HEK293T (cell line): ENCODE measurements around the gene RNF19B.

Source experiments
- CTCF ChIA-PET: fragments of 350-600 bp; formaldehyde crosslinking; extraction: SDS; loops from one replicate; lab custom pipeline; 2021; ENCODE audit warnings: antibody characterized with exemption, inconsistent platforms; lab: Yijun Ruan, JAX
- POLR2A ChIA-PET: fragments of 350-600 bp; formaldehyde crosslinking; extraction: SDS; loops from one replicate; lab custom pipeline; 2020; ENCODE audit warnings: antibody characterized with exemption, inconsistent platforms; lab: Yijun Ruan, JAX
- DNase-seq: peaks from one replicate; pipeline ENCODE4 v3.0.0; 2012; ENCODE audit warnings: mixed read lengths; ENCODE audit errors: extremely low spot score
- ARNT ChIP-seq: fragments of 450-650 bp; IDR thresholded peaks from 2 replicates; pipeline ENCODE4 v1.6.1; 2017; ENCODE audit warnings: mild to moderate bottlenecking
- BHLHE40 ChIP-seq: fragments of 450-650 bp; IDR thresholded peaks from 2 replicates; pipeline ENCODE4 v1.6.1; 2016; ENCODE audit warnings: mild to moderate bottlenecking, moderate library complexity, borderline replicate concordance
- CTBP1 ChIP-seq: fragments of 450-650 bp; IDR thresholded peaks from 2 replicates; pipeline ENCODE4 v1.6.1; 2016; ENCODE audit warnings: borderline replicate concordance
- ELF4 ChIP-seq: fragments of 450-650 bp; IDR thresholded peaks from 2 replicates; pipeline ENCODE4 v1.6.1; 2017; ENCODE audit warnings: antibody characterized with exemption
- FOXA1 ChIP-seq: fragments of 450-650 bp; IDR thresholded peaks from 2 replicates; pipeline ENCODE4 v1.6.1; 2016; ENCODE audit warnings: mild to moderate bottlenecking
- FOXK2 ChIP-seq: fragments of 450-650 bp; IDR thresholded peaks from 2 replicates; pipeline ENCODE4 v1.6.1; 2016; ENCODE audit warnings: mild to moderate bottlenecking
- FOXM1 ChIP-seq: fragments of 450-650 bp; IDR thresholded peaks from 2 replicates; pipeline ENCODE4 v1.6.1; 2017; ENCODE audit warnings: mild to moderate bottlenecking, borderline replicate concordance
- HDGF ChIP-seq: fragments of 450-650 bp; IDR thresholded peaks from 2 replicates; pipeline ENCODE4 v1.6.1; 2017; ENCODE audit warnings: antibody characterized with exemption, borderline replicate concordance
- L3MBTL2 ChIP-seq: fragments of 450-650 bp; conservative IDR thresholded peaks from 2 replicates; pipeline ENCODE4 v1.6.1; 2016; ENCODE audit warnings: mild to moderate bottlenecking
- LEF1 ChIP-seq: fragments of 450-650 bp; IDR thresholded peaks from 2 replicates; pipeline ENCODE4 v1.6.1; 2017; ENCODE audit warnings: mild to moderate bottlenecking, borderline replicate concordance
- NFRKB ChIP-seq: fragments of 450-650 bp; IDR thresholded peaks from 2 replicates; pipeline ENCODE4 v1.6.1; 2016; ENCODE audit warnings: mild to moderate bottlenecking, moderate library complexity
- SP1 ChIP-seq: fragments of 450-650 bp; IDR thresholded peaks from 2 replicates; pipeline ENCODE4 v1.6.1; 2017
- SUZ12 ChIP-seq: fragments of 450-650 bp; IDR thresholded peaks from 2 replicates; pipeline ENCODE4 v1.6.1; 2016; ENCODE audit warnings: mild to moderate bottlenecking
- TARDBP ChIP-seq: fragments of 450-650 bp; IDR thresholded peaks from 2 replicates; pipeline ENCODE4 v1.6.1; 2016
- ZNF384 ChIP-seq: fragments of 450-650 bp; IDR thresholded peaks from 2 replicates; pipeline ENCODE4 v1.6.1; 2016
- TF ChIP-seq, protein P1 (sequence below): fragments of 450-650 bp; IDR thresholded peaks from 2 replicates; pipeline ENCODE4 v1.6.1; 2016

The RNF19B gene

DNA sequence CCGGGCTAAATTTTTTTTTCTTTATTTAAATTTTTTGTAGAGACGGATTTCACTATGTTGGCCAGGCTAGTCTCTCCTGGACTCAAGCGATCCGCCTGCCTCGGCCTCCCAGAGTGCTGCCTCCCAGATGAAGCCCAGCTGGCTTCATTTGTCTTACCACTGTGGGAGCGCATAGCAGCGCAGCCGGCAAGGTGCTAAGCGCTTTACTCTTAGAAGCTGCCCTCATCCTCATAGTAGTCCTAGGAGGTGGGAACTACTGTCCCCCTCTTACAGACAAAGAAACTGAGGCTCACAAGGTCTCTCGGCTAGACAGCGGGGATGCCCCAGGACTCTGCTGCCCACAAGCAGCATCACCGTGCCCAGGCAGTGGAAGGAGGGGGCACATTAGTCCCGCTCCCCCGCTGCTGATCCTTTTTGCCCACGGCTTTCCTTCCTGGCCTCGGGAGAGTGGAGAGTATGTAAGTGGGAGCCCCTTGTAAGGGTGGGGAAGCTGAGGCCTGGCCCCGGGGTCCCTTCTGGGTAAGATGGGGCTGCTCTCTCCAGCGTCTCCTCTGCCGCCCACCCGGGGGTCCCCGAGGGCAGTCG, 64.1 kb downstream of the RNF19B start:
- CTCF ChIA-PET, result no interaction called here
- no peak for TF ChIP-seq NFRKB
- TF ChIP-seq ZNF384, result no peak
- TF ChIP-seq FOXK2, result no peak
- no peak for TF ChIP-seq TARDBP
- TF ChIP-seq CTBP1, result no peak
- no peak for TF ChIP-seq BHLHE40
- TF ChIP-seq L3MBTL2, result no peak
- no peak for TF ChIP-seq SP1
- TF ChIP-seq FOXA1, result no peak
- TF ChIP-seq, protein P1, sequence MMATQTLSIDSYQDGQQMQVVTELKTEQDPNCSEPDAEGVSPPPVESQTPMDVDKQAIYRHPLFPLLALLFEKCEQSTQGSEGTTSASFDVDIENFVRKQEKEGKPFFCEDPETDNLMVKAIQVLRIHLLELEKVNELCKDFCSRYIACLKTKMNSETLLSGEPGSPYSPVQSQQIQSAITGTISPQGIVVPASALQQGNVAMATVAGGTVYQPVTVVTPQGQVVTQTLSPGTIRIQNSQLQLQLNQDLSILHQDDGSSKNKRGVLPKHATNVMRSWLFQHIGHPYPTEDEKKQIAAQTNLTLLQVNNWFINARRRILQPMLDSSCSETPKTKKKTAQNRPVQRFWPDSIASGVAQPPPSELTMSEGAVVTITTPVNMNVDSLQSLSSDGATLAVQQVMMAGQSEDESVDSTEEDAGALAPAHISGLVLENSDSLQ, result no peak
- TF ChIP-seq HDGF, result no peak
- no peak; the same call in 1 of the 2 replicates for TF ChIP-seq ARNT
- no peak for TF ChIP-seq SUZ12

GRCh38 chr1:32899586-32900296, 64.9 kb downstream of the RNF19B start:
- TF ChIP-seq ZNF384, result no peak
- TF ChIP-seq ARNT, result no peak
- TF ChIP-seq TARDBP, result no peak
- no peak for TF ChIP-seq SP1
- no peak for TF ChIP-seq CTBP1
- no peak for TF ChIP-seq FOXM1
- TF ChIP-seq L3MBTL2, result no peak
- no peak for TF ChIP-seq BHLHE40
- no peak for TF ChIP-seq LEF1
- POLR2A ChIA-PET, result interaction anchor here (1.0 kb wide), 1 partner anchor 25 kb away, joined by 3 read pairs; no protein-coding TSS in a partner anchor
- CTCF ChIA-PET, result no interaction called here
- DNase-seq, result no peak

More for the DNA sequence above, 64.1 kb downstream of the RNF19B start:
- POLR2A ChIA-PET, result interaction anchor here (1.0 kb wide), 1 partner anchor 25 kb away, joined by 3 read pairs; no protein-coding TSS in a partner anchor
- no peak for DNase-seq

- no peak for DNase-seq
- TF ChIP-seq ELF4 (no peak), FOXK2 (no peak)
- CTCF ChIA-PET, result no interaction called here
- POLR2A ChIA-PET, result no interaction called here
Observed at GRCh38 chr1:32898958-32899357, 65.7 kb downstream of the RNF19B start.

GRCh38 chr1:32898056-32898455, 66.6 kb downstream of the RNF19B start:
- ChIA-PET POLR2A (no interaction called here), CTCF (interaction anchor here (0.7 kb wide), 1 partner anchor 11 kb away, joined by 3 read pairs; no protein-coding TSS in a partner anchor)
- DNase-seq, result no peak
- TF ChIP-seq ELF4, result no peak
- TF ChIP-seq FOXM1, result no peak
- no peak for TF ChIP-seq LEF1
- no peak for TF ChIP-seq SP1
- TF ChIP-seq SUZ12, result no peak
- no peak for TF ChIP-seq FOXK2
- TF ChIP-seq ZNF384, result no peak
- TF ChIP-seq ARNT, result no peak
- no peak for TF ChIP-seq HDGF
- TF ChIP-seq BHLHE40, result no peak
- no peak for TF ChIP-seq FOXA1
- TF ChIP-seq NFRKB, result no peak
- no peak for TF ChIP-seq L3MBTL2
- TF ChIP-seq TARDBP, result no peak
- TF ChIP-seq, protein P1, result no peak
- TF ChIP-seq CTBP1, result no peak

DNA sequence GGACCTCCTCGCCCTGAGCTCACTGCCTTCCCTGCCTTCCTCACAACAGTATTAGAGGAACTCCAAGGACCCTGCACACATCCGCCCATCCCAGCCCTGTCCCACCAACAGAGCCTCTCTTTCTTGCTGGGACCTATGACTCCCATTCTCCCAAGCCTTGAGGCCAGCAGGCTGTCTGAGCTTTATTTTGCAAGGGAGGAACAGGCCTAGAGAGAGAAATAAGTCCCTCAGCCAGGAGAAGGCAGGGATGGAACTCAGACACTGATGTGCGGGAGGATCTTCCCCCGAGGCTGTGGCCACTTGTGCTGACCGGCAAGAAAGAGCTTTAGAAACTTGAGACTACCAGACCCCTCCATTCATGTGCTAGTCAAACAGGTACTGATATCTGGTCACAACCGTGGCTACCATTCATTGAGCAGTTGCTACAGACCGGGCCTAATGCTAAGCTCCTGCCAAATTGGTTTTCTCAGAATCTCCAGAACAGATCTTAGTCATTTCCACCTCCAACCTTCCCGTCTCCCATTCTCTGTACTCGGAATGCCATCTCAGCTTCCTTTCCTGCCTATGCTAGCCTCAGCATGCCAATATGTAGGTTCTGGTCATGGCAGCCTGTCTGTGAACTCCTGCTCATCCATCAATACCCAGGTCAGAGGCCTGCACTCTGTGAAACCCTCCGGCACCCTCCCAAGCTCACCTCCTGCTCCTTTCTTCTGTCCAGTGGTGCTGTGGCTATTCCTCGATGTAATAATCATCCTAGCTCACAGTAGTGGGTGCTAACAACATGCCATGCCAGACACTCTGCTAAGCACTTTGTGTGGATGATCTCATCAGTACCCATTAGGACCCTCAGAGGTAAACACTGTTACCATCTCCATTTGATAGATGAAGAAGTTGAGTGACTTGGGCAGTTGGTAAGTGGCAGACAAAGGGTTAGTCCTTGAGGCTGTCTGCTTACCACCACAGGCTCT, 67.2 kb downstream of the RNF19B start:
- CTCF ChIA-PET, result interaction anchor here (0.7 to 1.3 kb wide), 2 partner anchors 10 to 11 kb away, joined by 3 read pairs; no protein-coding TSS in a partner anchor
- no peak for DNase-seq
- POLR2A ChIA-PET, result interaction anchor here (1.1 kb wide), 1 partner anchor 67 kb away, joined by 3 read pairs; the partner anchor contains the start of gene RNF19B
- TF ChIP-seq CTBP1 (no peak), ZNF384 (no peak), SUZ12 (no peak), NFRKB (no peak), TARDBP (no peak), FOXA1 (no peak), ELF4 (no peak), FOXK2 (no peak), BHLHE40 (no peak), LEF1 (no peak), FOXM1 (no peak), HDGF (no peak), ARNT (no peak), SP1 (no peak), L3MBTL2 (no peak)
- TF ChIP-seq, protein P1, result no peak
